OCI-LY7 (cell line): Measurements from ENCODE around the gene MPZL3. TPM values are rescaled to one million over a fixed set of nuclear protein-coding genes. Genes with fewer than 3 reads are reported as not detected.

Source experiments
- BruUV-seq: library from RNA; stranded (reverse); fragments of 400-500 nt; replicated peaks from 2 replicates; lab custom pipeline; 2021; lab: Mats Ljungman, UMichigan
- CTCF ChIA-PET: fragments of 300-600 bp; sonication (Branson Sonifier 250); formaldehyde crosslinking; loops from one replicate; lab custom pipeline; 2022; ENCODE audit warnings: antibody characterized with exemption; ENCODE audit not compliant: unreplicated experiment; lab: Charles Lee
- POLR2A ChIA-PET: fragments of 300-600 bp; sonication (Branson Sonifier 250); formaldehyde crosslinking; loops from one replicate; lab custom pipeline; 2022; ENCODE audit warnings: antibody characterized with exemption; lab: Charles Lee
- DNase-seq: peaks from one replicate; pipeline ENCODE4 v3.0.0-alpha.2; 2015; ENCODE audit warnings: low spot score
- H2AFZ ChIP-seq: fragments of 200-600 bp; sonication (generic), shearing (Covaris generic); 2 replicates; pipeline ENCODE4 v1.6.1; 2014; ENCODE audit warnings: mild to moderate bottlenecking, antibody characterized with exemption, low read length, moderate library complexity
- H3K27ac ChIP-seq: fragments of 200-600 bp; sonication (generic); 2 replicates; pipeline ENCODE4 v1.5.1; 2014; ENCODE audit warnings: mixed run types, low read depth, mild to moderate bottlenecking, moderate library complexity, low read length, inconsistent platforms; ENCODE audit not compliant: poor library complexity, severe bottlenecking
- H3K36me3 ChIP-seq: fragments of 200-600 bp; sonication (generic); 2 replicates; pipeline ENCODE4 v1.6.1; 2014; ENCODE audit warnings: mild to moderate bottlenecking, antibody characterized with exemption, low read length, moderate library complexity, mixed read lengths; ENCODE audit not compliant: insufficient read depth
- H3K4me1 ChIP-seq: fragments of 200-600 bp; sonication (generic); 2 replicates; pipeline ENCODE4 v1.5.1; 2014; ENCODE audit warnings: mild to moderate bottlenecking, low read length; ENCODE audit not compliant: insufficient read depth, poor library complexity, severe bottlenecking
- H3K4me2 ChIP-seq: fragments of 200-600 bp; sonication (generic); 2 replicates; pipeline ENCODE4 v1.6.1; 2014; ENCODE audit warnings: mild to moderate bottlenecking, low read length
- H3K4me3 ChIP-seq: fragments of 200-600 bp; sonication (generic); 2 replicates; pipeline ENCODE4 v1.5.1; 2014; ENCODE audit warnings: mild to moderate bottlenecking, low read depth, low read length; ENCODE audit not compliant: poor library complexity, severe bottlenecking
- H3K79me2 ChIP-seq: fragments of 200-600 bp; sonication (generic); 2 replicates; pipeline ENCODE4 v1.6.1; 2016; ENCODE audit warnings: low read depth, mild to moderate bottlenecking, low read length, moderate library complexity, mixed read lengths; ENCODE audit not compliant: insufficient read depth
- H3K9me2 ChIP-seq: fragments of 200-600 bp; sonication (generic); 2 replicates; pipeline ENCODE4 v1.6.1; 2016; ENCODE audit warnings: mild to moderate bottlenecking, low read length, mixed read lengths; ENCODE audit not compliant: insufficient read depth
- H3K9me3 ChIP-seq: fragments of 200-600 bp; sonication (generic); 2 replicates; pipeline ENCODE4 v1.6.1; 2014; ENCODE audit warnings: mild to moderate bottlenecking, mixed run types, low read length, mixed read lengths
- H4K20me1 ChIP-seq: fragments of 200-600 bp; sonication (generic); 2 replicates; pipeline ENCODE4 v1.6.1; 2014; ENCODE audit warnings: mild to moderate bottlenecking, antibody characterized with exemption, low read length, moderate library complexity, mixed read lengths; ENCODE audit not compliant: insufficient read depth
- EZH2phosphoT487 ChIP-seq: fragments of 200-600 bp; sonication (generic); IDR thresholded peaks from 2 replicates; pipeline ENCODE4 v1.6.1; 2018; ENCODE audit warnings: low read depth, borderline replicate concordance, mild to moderate bottlenecking, mixed run types, antibody characterized with exemption, low read length, moderate library complexity, mixed read lengths
- intact Hi-C: fragments of 100-400 bp; cut with micrococcal nuclease; formaldehyde crosslinking; loops from one replicate; pipeline ENCODE4 v1.10.0; 2022; ENCODE audit not compliant: unreplicated experiment
- total RNA-seq, 2 experiments: library from RNA; depleted of rRNA in 1 of 2; stranded (reverse); fragments of >200 nt in 1 of 2; shearing (Covaris generic) in 1 of 2; gene quantifications; 2 replicates each; pipeline ENCODE4 v1.2.3, GENCODE V29; 2014 to 2022
- TF ChIP-seq, protein P1 (sequence below): fragments of 200-600 bp; sonication (generic); conservative IDR thresholded peaks from 2 replicates; pipeline ENCODE4 v1.5.1; 2014; ENCODE audit warnings: mild to moderate bottlenecking, antibody characterized with exemption, low read length, moderate library complexity, mixed read lengths

Gene MPZL3
- total RNA-seq, 2 experiments from 2014 or later: 1.9 to 5.8 TPM

GRCh38 chr11:118241764-118242098 lies 10.4 kb downstream of the MPZL3 start:
- no peaks in the 10 kb centered on the region for H3K4me1 ChIP-seq
- POLR2A ChIA-PET: interaction anchor here (0.6 to 1.3 kb wide), 3 partner anchors 10 to 1058 kb away, joined by 3 to 5 read pairs (median 3); partner anchors contain the start of gene MPZL3

DNA sequence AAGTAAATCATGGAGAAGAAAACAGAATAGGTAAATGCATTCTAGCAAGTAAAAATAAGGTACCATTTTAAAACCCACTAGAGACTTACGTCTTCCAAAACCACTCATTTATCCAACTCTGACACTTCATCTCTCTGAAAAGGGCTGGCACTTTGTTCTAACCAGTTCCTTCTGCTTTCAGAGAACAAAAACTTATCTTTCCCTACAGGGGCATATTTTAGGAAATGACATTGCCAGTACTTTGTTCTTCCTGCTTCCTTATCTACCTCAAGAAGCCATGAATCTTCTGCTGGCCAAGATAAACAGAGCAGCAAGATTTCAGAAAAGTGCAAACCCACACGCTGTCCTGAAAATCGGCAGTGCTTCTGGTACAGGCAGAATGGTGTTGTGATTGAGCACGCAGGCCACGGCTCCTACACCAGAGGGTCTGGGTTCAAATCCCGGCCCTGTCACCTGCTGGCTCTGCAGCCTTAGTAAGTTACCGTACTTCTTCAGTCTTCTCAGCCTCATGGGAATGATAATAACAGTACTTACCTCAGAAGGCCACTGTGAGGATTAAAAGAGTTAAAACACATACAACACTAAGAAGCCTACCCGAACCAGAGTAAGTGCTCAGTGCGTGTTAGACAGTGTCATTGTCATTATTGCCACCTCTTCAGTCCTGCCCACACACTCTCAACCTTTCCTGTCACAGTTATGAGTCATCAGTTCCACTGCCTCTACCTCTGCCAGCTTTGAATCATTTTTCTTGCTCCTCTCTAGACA lies 11.0 kb downstream of the MPZL3 start:
- H3K4me3 ChIP-seq: no peak overlapping the region
- H3K79me2 ChIP-seq: no peaks in the 10 kb centered on the region
- H4K20me1 ChIP-seq: no peaks in the 10 kb centered on the region
- H3K36me3 ChIP-seq: no peaks in the 10 kb centered on the region
- H3K27ac ChIP-seq: no peak overlapping the region
- POLR2A ChIA-PET: interaction anchor here (0.6 to 1.3 kb wide), 4 partner anchors 11 to 1058 kb away, joined by 3 to 5 read pairs (median 4); partner anchors contain the start of gene MPZL3
- TF ChIP-seq EZH2phosphoT487: no peak
- TF ChIP-seq, protein P1, sequence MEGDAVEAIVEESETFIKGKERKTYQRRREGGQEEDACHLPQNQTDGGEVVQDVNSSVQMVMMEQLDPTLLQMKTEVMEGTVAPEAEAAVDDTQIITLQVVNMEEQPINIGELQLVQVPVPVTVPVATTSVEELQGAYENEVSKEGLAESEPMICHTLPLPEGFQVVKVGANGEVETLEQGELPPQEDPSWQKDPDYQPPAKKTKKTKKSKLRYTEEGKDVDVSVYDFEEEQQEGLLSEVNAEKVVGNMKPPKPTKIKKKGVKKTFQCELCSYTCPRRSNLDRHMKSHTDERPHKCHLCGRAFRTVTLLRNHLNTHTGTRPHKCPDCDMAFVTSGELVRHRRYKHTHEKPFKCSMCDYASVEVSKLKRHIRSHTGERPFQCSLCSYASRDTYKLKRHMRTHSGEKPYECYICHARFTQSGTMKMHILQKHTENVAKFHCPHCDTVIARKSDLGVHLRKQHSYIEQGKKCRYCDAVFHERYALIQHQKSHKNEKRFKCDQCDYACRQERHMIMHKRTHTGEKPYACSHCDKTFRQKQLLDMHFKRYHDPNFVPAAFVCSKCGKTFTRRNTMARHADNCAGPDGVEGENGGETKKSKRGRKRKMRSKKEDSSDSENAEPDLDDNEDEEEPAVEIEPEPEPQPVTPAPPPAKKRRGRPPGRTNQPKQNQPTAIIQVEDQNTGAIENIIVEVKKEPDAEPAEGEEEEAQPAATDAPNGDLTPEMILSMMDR: no peak
- H3K4me1 ChIP-seq: no peaks in the 10 kb centered on the region
- no peaks in the 10 kb centered on the region for H3K9me3 ChIP-seq
- no peaks in the 10 kb centered on the region for H3K9me2 ChIP-seq
- H3K4me2 ChIP-seq: no peak overlapping the region
- no peak for DNase-seq
- BruUV-seq: no TSS peak
- intact Hi-C loops: no loop called here
- CTCF ChIA-PET: interaction anchor here (0.6 kb wide), 1 partner anchor 55 kb away, joined by 4 read pairs; no protein-coding TSS in a partner anchor
- no peak overlapping the region for H2AFZ ChIP-seq

More at GRCh38 chr11:118241764-118242098, 10.4 kb downstream of the MPZL3 start:
- Histone ChIP-seq H3K4me3 (no peak overlapping the region), H3K36me3 (no peaks in the 10 kb centered on the region), H3K79me2 (no peaks in the 10 kb centered on the region), H3K4me2 (no peak overlapping the region), H3K27ac (no peak overlapping the region), H3K9me3 (no peaks in the 10 kb centered on the region), H2AFZ (no peak overlapping the region), H4K20me1 (no peaks in the 10 kb centered on the region), H3K9me2 (no peaks in the 10 kb centered on the region)
- no TSS peak for BruUV-seq
- no peak for DNase-seq
- intact Hi-C loops: no loop called here
- CTCF ChIA-PET: no interaction called here
- no peak for TF ChIP-seq EZH2phosphoT487

DNA sequence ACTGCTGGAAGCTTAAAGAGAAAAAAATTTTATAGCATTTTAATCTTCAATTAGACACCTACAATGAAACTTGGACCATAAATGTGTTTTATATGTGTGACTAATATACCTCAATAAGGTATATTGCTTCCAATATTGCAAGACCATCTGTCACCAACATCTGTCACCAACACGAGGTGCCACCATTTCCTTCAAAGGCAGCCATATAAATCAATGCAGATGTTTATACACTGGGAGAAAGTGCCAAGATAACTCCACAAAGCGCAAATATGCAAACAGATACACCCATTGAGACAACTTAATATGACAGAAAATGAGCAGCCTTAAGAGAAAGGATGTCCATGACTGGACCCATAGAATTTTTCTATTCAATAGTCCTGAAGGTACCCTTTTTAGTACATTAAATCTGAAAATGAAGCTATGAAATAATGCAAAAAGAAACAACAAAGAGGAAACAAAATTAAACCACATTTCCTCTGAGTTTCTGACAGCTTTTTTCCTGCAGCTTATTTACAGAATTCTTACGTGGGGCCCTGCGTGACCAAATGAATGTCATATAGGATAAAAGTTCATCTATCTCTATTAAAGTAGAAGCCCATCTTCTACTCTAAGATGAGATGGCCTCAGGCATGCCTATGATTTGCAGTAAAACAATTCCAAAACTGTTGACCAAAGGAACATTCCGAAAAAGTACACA lies 12.5 kb downstream of the MPZL3 start:
- no peak for DNase-seq
- intact Hi-C loops: no loop called here
- no TSS peak for BruUV-seq
- Histone ChIP-seq H3K79me2 (no peaks in the 10 kb centered on the region), H3K4me1 (no peaks in the 10 kb centered on the region), H3K4me3 (no peak overlapping the region), H4K20me1 (no peaks in the 10 kb centered on the region), H2AFZ (no peak overlapping the region), H3K9me2 (no peaks in the 10 kb centered on the region), H3K9me3 (no peaks in the 10 kb centered on the region), H3K27ac (no peak overlapping the region), H3K4me2 (no peak overlapping the region), H3K36me3 (no peaks in the 10 kb centered on the region)
- ChIA-PET CTCF (no interaction called here), POLR2A (interaction anchor here (0.5 to 1.2 kb wide), 5 partner anchors 12 to 332 kb away, joined by 3 to 4 read pairs (median 3); partner anchors contain the start of gene MPZL3)
- TF ChIP-seq EZH2phosphoT487: no peak
- TF ChIP-seq, protein P1: no peak
